ENCODE measurements around the gene ALDH3B1. TPM values are rescaled to one million over a fixed set of nuclear protein-coding genes. Genes with fewer than 3 reads are reported as not detected.

The ALDH3B1 gene
- polyA plus RNA-seq, 10 donors = 2.6 to 9.9 (median 6.9) TPM

- DNase-seq = no peak
Observed at GRCh38 chr11:68012044-68012842, 2.1 kb downstream of the ALDH3B1 start.

- peak in 1 of 3 donors; percentile 83 for DNase-seq
Observed at GRCh38 chr11:68012843-68013610, 2.9 kb downstream of the ALDH3B1 start.

GRCh38 chr11:68013611-68014156 lies 3.6 kb downstream of the ALDH3B1 start:
- DNase-seq = no peak

GRCh38 chr11:68014157-68014946 lies 4.2 kb downstream of the ALDH3B1 start:
- peak in 1 of 3 donors; percentile 45 for DNase-seq

- no peak for DNase-seq
Observed at GRCh38 chr11:68014947-68015447, 4.9 kb downstream of the ALDH3B1 start.

GRCh38 chr11:68015467-68015866 lies 5.3 kb downstream of the ALDH3B1 start:
- DNase-seq = no peak

GRCh38 chr11:68016161-68016903 lies 6.2 kb downstream of the ALDH3B1 start:
- DNase-seq = no peak

GRCh38 chr11:68016904-68017817 lies 7.0 kb downstream of the ALDH3B1 start:
- no peak for DNase-seq

- DNase-seq = no peak
Observed at GRCh38 chr11:68017980-68018729, 8.0 kb downstream of the ALDH3B1 start.

- DNase-seq = no peak
Observed at GRCh38 chr11:68018730-68019190, 8.6 kb downstream of the ALDH3B1 start.

- no peak for DNase-seq
Observed at GRCh38 chr11:68019486-68019885, 9.4 kb downstream of the ALDH3B1 start.

GRCh38 chr11:68020575-68020974 lies 10.4 kb downstream of the ALDH3B1 start:
- DNase-seq = peak in 1 of 3 donors; percentile 36

- no peak for DNase-seq
Observed at GRCh38 chr11:68021167-68021787, 11.2 kb downstream of the ALDH3B1 start.

- DNase-seq = no peak
Observed at GRCh38 chr11:68022531-68022930, 12.4 kb downstream of the ALDH3B1 start.

GRCh38 chr11:68024508-68024907 lies 14.4 kb downstream of the ALDH3B1 start:
- no peak for DNase-seq

GRCh38 chr11:68025047-68025446 lies 14.9 kb downstream of the ALDH3B1 start:
- DNase-seq = no peak

- DNase-seq = no peak
Observed at GRCh38 chr11:68026391-68027105, 16.4 kb downstream of the ALDH3B1 start.

- no peak for DNase-seq
Observed at GRCh38 chr11:68027667-68028066, 17.5 kb downstream of the ALDH3B1 start.
